GM12873 (cell line): ENCODE data around the gene F10.

ENCODE experiments used
- CTCF ChIP-seq: IDR thresholded peaks from 2 replicates; pipeline ENCODE4 v1.5.1; 2012; ENCODE audit warnings: low read depth, mild to moderate bottlenecking, moderate library complexity, low read length, control low read depth; ENCODE audit not compliant: insufficient read depth; ENCODE audit errors: missing control alignments

Gene F10

GRCh38 chr13:113083402-113084061 lies 39.1 kb upstream of the F10 start:
- no peak for TF ChIP-seq CTCF

- TF ChIP-seq CTCF: peak; percentile 17
These were observed 38.3 kb upstream of the F10 start for GRCh38 chr13:113084094-113084942.

GRCh38 chr13:113084943-113085540 lies 37.6 kb upstream of the F10 start:
- TF ChIP-seq CTCF: no peak

- TF ChIP-seq CTCF: no peak
These were observed 36.4 kb upstream of the F10 start for GRCh38 chr13:113086031-113086750.

GRCh38 chr13:113086991-113087922 lies 35.3 kb upstream of the F10 start:
- no peak for TF ChIP-seq CTCF

- no peak for TF ChIP-seq CTCF
These were observed 34.5 kb upstream of the F10 start for GRCh38 chr13:113087923-113088690.
